ENCODE measurements around the gene CDH13. TPM values are rescaled to one million over a fixed set of nuclear protein-coding genes. Genes with fewer than 3 reads are reported as not detected.

CDH13 gene
- total and polyA plus RNA-seq, 2 experiments from 2014 or later: 1.6 to 4.4 TPM

DNA sequence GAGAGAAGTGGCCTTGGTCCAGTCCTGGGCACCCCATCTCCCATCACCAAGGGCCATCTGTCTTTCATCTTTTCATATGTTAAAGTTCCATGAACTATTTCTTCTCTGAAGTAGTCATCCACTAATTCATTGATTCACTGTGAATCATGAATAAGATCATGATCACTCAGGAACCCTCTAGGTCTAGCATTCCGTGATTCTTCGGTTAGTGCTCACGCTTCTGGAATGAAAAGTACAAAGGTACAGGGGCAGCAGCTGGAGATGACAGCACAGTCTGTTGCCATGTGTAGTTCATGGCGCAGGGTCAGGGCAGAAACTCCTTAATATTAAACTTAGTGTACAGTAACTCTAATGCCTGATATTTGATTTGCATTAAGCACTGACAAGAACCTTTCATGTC is 127.1 kb downstream of the CDH13 start:
- H3K4me2 ChIP-seq: no peak overlapping the region
- H3K27ac Mint-ChIP-seq: no peak overlapping the region
- no peaks in the 10 kb centered on the region for H3K79me2 ChIP-seq (replicated peaks; ENCODE audit: insufficient read depth)

More for the DNA sequence above, 127.1 kb downstream of the CDH13 start:
- DNase-seq (ENCODE audit: low spot score) (no peak), ATAC-seq (no peak)
- H3K36me3 ChIP-seq (ENCODE audit: insufficient read depth): no peaks in the 10 kb centered on the region
- H3K4me1 Mint-ChIP-seq: peaks cover 14% of the 10 kb centered on the region
- no peaks in the 10 kb centered on the region; the same call in 2 of the 3 replicates for H3K36me3 Mint-ChIP-seq (ENCODE audit: low read depth)
- H3K4me3 Mint-ChIP-seq: no peak overlapping the region
- H3K4me1 ChIP-seq (ENCODE audit: insufficient read depth): peaks cover 8% of the 10 kb centered on the region
- H3K9me3 Mint-ChIP-seq: no peaks in the 10 kb centered on the region
- TF ChIP-seq, protein P1, sequence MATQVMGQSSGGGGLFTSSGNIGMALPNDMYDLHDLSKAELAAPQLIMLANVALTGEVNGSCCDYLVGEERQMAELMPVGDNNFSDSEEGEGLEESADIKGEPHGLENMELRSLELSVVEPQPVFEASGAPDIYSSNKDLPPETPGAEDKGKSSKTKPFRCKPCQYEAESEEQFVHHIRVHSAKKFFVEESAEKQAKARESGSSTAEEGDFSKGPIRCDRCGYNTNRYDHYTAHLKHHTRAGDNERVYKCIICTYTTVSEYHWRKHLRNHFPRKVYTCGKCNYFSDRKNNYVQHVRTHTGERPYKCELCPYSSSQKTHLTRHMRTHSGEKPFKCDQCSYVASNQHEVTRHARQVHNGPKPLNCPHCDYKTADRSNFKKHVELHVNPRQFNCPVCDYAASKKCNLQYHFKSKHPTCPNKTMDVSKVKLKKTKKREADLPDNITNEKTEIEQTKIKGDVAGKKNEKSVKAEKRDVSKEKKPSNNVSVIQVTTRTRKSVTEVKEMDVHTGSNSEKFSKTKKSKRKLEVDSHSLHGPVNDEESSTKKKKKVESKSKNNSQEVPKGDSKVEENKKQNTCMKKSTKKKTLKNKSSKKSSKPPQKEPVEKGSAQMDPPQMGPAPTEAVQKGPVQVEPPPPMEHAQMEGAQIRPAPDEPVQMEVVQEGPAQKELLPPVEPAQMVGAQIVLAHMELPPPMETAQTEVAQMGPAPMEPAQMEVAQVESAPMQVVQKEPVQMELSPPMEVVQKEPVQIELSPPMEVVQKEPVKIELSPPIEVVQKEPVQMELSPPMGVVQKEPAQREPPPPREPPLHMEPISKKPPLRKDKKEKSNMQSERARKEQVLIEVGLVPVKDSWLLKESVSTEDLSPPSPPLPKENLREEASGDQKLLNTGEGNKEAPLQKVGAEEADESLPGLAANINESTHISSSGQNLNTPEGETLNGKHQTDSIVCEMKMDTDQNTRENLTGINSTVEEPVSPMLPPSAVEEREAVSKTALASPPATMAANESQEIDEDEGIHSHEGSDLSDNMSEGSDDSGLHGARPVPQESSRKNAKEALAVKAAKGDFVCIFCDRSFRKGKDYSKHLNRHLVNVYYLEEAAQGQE (IDR thresholded peaks at IDR 0.05; ENCODE audit: unreplicated experiment): no peak
- TF ChIP-seq, protein P2, sequence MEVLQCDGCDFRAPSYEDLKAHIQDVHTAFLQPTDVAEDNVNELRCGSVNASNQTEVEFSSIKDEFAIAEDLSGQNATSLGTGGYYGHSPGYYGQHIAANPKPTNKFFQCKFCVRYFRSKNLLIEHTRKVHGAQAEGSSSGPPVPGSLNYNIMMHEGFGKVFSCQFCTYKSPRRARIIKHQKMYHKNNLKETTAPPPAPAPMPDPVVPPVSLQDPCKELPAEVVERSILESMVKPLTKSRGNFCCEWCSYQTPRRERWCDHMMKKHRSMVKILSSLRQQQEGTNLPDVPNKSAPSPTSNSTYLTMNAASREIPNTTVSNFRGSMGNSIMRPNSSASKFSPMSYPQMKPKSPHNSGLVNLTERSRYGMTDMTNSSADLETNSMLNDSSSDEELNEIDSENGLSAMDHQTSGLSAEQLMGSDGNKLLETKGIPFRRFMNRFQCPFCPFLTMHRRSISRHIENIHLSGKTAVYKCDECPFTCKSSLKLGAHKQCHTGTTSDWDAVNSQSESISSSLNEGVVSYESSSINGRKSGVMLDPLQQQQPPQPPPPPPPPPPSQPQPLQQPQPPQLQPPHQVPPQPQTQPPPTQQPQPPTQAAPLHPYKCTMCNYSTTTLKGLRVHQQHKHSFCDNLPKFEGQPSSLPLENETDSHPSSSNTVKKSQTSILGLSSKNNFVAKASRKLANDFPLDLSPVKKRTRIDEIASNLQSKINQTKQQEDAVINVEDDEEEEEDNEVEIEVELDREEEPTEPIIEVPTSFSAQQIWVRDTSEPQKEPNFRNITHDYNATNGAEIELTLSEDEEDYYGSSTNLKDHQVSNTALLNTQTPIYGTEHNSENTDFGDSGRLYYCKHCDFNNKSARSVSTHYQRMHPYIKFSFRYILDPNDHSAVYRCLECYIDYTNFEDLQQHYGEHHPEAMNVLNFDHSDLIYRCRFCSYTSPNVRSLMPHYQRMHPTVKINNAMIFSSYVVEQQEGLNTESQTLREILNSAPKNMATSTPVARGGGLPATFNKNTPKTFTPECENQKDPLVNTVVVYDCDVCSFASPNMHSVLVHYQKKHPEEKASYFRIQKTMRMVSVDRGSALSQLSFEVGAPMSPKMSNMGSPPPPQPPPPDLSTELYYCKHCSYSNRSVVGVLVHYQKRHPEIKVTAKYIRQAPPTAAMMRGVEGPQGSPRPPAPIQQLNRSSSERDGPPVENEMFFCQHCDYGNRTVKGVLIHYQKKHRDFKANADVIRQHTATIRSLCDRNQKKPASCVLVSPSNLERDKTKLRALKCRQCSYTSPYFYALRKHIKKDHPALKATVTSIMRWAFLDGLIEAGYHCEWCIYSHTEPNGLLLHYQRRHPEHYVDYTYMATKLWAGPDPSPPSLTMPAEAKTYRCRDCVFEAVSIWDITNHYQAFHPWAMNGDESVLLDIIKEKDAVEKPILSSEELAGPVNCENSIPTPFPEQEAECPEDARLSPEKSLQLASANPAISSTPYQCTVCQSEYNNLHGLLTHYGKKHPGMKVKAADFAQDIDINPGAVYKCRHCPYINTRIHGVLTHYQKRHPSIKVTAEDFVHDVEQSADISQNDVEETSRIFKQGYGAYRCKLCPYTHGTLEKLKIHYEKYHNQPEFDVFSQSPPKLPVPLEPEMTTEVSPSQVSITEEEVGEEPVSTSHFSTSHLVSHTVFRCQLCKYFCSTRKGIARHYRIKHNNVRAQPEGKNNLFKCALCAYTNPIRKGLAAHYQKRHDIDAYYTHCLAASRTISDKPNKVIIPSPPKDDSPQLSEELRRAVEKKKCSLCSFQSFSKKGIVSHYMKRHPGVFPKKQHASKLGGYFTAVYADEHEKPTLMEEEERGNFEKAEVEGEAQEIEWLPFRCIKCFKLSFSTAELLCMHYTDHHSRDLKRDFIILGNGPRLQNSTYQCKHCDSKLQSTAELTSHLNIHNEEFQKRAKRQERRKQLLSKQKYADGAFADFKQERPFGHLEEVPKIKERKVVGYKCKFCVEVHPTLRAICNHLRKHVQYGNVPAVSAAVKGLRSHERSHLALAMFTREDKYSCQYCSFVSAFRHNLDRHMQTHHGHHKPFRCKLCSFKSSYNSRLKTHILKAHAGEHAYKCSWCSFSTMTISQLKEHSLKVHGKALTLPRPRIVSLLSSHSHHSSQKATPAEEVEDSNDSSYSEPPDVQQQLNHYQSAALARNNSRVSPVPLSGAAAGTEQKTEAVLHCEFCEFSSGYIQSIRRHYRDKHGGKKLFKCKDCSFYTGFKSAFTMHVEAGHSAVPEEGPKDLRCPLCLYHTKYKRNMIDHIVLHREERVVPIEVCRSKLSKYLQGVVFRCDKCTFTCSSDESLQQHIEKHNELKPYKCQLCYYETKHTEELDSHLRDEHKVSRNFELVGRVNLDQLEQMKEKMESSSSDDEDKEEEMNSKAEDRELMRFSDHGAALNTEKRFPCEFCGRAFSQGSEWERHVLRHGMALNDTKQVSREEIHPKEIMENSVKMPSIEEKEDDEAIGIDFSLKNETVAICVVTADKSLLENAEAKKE (CRISPR knock-in tag; IDR thresholded peaks at IDR 0.05): no peak
- TF ChIP-seq POLR2AphosphoS5 (IDR thresholded peaks at IDR 0.05; ENCODE audit: low read depth) (no peak), JUNB (IDR thresholded peaks at IDR 0.05; ENCODE audit: unreplicated experiment) (no peak), STAT1 (IDR thresholded peaks at IDR 0.05; ENCODE audit: unreplicated experiment) (no peak), ZNF331 (CRISPR knock-in tag; IDR thresholded peaks at IDR 0.05; ENCODE audit: low read depth) (no peak), CREB1 (CRISPR knock-in tag; IDR thresholded peaks at IDR 0.05; ENCODE audit: low read depth) (no peak), ZNF114 (CRISPR knock-in tag; IDR thresholded peaks at IDR 0.05) (no peak), EZH2 (IDR thresholded peaks at IDR 0.05; ENCODE audit: low read depth, unreplicated experiment) (no peak)
- TF ChIP-seq, protein P3, sequence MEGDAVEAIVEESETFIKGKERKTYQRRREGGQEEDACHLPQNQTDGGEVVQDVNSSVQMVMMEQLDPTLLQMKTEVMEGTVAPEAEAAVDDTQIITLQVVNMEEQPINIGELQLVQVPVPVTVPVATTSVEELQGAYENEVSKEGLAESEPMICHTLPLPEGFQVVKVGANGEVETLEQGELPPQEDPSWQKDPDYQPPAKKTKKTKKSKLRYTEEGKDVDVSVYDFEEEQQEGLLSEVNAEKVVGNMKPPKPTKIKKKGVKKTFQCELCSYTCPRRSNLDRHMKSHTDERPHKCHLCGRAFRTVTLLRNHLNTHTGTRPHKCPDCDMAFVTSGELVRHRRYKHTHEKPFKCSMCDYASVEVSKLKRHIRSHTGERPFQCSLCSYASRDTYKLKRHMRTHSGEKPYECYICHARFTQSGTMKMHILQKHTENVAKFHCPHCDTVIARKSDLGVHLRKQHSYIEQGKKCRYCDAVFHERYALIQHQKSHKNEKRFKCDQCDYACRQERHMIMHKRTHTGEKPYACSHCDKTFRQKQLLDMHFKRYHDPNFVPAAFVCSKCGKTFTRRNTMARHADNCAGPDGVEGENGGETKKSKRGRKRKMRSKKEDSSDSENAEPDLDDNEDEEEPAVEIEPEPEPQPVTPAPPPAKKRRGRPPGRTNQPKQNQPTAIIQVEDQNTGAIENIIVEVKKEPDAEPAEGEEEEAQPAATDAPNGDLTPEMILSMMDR (conservative IDR thresholded peaks at IDR 0.05; ENCODE audit: low read depth in 2 of 2): no peak
- TF ChIP-seq, protein P4, sequence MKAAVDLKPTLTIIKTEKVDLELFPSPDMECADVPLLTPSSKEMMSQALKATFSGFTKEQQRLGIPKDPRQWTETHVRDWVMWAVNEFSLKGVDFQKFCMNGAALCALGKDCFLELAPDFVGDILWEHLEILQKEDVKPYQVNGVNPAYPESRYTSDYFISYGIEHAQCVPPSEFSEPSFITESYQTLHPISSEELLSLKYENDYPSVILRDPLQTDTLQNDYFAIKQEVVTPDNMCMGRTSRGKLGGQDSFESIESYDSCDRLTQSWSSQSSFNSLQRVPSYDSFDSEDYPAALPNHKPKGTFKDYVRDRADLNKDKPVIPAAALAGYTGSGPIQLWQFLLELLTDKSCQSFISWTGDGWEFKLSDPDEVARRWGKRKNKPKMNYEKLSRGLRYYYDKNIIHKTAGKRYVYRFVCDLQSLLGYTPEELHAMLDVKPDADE (IDR thresholded peaks at IDR 0.05): no peak
- H3K27me3 ChIP-seq (ENCODE audit: insufficient read depth): no peaks in the 10 kb centered on the region
- no peaks in the 10 kb centered on the region for H3K27me3 Mint-ChIP-seq (ENCODE audit: insufficient read depth, low read depth, poor library complexity)
- peaks cover 3% of the 10 kb centered on the region; the same call in 1 of the 2 replicates for H3K9me2 ChIP-seq (ENCODE audit: insufficient read depth)
- no peaks in the 10 kb centered on the region for H4K20me1 ChIP-seq (replicated peaks; ENCODE audit: insufficient read depth)
- H3F3A ChIP-seq (replicated peaks; ENCODE audit: low read depth): no peaks in the 10 kb centered on the region
- H3K27ac ChIP-seq (ENCODE audit: low read depth): no peak overlapping the region
- no peak overlapping the region for H3K4me3 ChIP-seq
- H2AFZ ChIP-seq: no peak overlapping the region

Data from GM23338 (cell line).